B cell (primary cell): ENCODE data around the gene NCOA3.

Experiments used
- CTCF ChIP-seq: fragments of 200-600 bp; IDR thresholded peaks from one replicate; pipeline ENCODE4 v1.8.0; 2022; ENCODE audit warnings: antibody characterized with exemption, mild to moderate bottlenecking
- EZH2 ChIP-seq: IDR thresholded peaks from 2 replicates; pipeline ENCODE4 v1.6.1; 2012; ENCODE audit warnings: borderline replicate concordance, low read depth, mild to moderate bottlenecking, moderate library complexity, low read length; ENCODE audit not compliant: insufficient read depth, poor library complexity, severe bottlenecking

- TF ChIP-seq CTCF, result no peak
- TF ChIP-seq EZH2, result no peak
Measured at GRCh38 chr20:47647994-47648393, 146.3 kb downstream of the NCOA3 start.
